HG03378 (cell line): ENCODE data around the gene KCTD16.

Experiments
- ATAC-seq: cut with Tn5 transposase; IDR thresholded peaks from one replicate; pipeline ENCODE4 v1.9.1; 2021; ENCODE audit warnings: mild to moderate bottlenecking, moderate library complexity; ENCODE audit not compliant: unreplicated experiment

KCTD16 gene

GRCh38 chr5:144329681-144330080 is 159.0 kb downstream of the KCTD16 start:
- no peak for ATAC-seq

GRCh38 chr5:144331361-144331760 is 160.7 kb downstream of the KCTD16 start:
- ATAC-seq = no peak

- no peak for ATAC-seq
These were observed 161.6 kb downstream of the KCTD16 start for GRCh38 chr5:144332265-144332664.

- peak; percentile 65 for ATAC-seq
These were observed 162.8 kb downstream of the KCTD16 start for GRCh38 chr5:144333336-144333920.

GRCh38 chr5:144335561-144335960 is 164.9 kb downstream of the KCTD16 start:
- ATAC-seq = peak; percentile 43

DNA sequence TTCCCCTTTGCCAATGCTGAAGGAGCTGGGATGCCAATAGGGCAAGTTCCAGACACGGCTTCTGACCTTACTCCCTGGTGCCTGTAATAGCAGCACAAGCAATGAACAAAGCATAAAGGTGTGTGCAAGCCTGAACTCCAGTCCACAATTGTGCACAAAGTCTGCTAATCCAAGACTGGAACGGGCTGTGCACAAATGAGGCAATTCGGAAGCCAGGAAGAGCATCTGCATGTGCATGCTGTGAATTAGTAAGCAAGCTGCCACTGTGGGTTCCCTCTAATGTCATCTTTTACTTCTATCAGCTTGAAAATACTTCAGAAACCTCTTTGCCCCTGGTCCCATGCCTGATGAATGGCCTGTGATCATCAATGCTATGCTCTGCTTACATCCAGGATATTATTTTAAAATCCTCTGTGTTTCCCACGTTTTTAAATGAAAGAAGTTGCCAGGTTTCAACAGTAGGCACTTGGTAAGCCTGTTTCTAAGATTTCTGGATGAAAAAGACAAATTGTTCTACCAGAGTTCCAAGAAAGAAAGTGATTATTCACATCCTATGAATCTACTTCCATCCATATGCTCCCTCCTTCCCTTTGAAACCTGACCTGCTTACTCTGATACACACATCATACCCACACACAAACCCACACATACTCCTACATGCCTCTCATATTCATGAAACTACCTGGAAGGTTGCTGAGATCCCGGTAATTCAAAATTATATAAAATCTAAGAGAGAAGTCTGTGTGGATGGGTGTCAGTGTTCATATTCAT is 165.7 kb downstream of the KCTD16 start:
- ATAC-seq = no peak

DNA sequence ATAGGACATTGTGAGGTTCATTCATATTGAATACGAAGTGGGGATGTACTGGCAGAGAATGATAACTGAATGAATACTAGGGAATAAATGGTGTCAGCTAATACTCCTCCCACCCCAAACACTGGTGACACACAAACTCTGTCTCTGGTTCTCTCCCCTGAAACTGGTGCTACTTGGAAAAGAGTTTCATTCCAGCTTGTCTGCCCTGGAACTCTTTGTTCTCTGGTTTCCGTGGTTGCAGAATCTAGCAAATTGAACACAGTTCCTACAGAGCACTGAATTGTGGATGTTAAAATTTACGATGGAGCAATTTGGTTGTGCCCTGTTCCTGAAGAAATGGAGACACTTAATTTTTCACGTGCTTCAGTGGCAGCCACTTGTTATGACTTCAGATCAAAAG is 181.7 kb downstream of the KCTD16 start:
- no peak for ATAC-seq

GRCh38 chr5:144352732-144353317 is 182.2 kb downstream of the KCTD16 start:
- no peak for ATAC-seq

- no peak for ATAC-seq
These were observed 185.8 kb downstream of the KCTD16 start for GRCh38 chr5:144356489-144356888.

- ATAC-seq = no peak
These were observed 190.7 kb downstream of the KCTD16 start for GRCh38 chr5:144361406-144361805.

DNA sequence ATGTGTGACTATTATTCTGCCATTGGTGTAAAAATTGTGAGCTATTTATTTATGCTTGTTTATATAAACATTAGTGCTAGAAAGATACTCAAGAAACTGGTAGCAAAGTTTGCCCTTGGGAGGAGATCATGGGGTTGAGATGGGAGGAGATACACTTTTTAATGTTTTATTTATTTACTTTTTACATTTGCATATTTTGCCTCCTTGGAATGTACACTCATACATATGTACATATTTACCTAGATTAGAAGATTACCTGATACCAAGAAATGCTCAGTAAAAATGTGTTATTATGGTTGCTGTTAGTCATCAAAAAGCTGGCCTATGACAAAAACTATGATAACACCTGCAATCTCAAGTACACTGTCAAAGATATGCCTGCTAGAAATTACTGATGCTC is 195.2 kb downstream of the KCTD16 start:
- ATAC-seq = no peak

DNA sequence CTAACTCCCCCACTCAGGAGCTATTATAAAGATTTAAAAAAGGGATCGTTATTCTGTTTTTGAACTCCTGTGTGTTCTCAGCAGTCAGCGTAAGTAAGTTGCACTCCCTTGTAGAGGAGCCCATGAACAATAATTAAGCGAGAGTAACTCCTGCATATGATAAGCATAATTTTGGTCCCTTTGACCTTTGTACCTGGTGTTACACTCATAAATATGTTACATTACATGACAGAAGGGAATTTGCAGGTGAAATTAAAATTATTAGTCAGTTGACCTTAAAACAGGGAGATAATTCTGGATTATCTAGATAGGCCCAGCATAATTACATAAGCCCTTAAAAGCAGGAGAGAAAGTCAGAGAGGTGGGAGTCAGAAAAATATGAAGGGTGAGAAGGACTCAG is 197.3 kb downstream of the KCTD16 start:
- no peak for ATAC-seq

DNA sequence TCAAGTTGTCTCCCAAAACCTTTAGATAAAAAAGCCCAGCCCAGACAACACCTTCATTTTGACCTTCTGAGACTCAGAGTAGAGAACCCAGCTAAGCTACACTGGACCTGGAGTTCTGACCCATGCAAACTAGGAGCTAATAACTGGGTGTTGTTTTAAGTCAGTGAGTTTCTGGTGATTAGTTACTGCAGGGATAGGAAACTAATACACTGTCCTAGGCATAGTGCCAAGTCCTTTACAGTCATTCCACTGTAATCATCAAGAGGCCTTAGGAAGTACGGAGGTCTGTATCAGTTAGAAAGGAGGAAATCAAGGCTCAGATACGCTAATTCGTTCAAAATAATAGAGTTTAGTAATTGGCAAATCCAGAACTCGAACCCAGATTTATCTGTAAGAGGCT is 197.9 kb downstream of the KCTD16 start:
- peak; percentile 6 for ATAC-seq

DNA sequence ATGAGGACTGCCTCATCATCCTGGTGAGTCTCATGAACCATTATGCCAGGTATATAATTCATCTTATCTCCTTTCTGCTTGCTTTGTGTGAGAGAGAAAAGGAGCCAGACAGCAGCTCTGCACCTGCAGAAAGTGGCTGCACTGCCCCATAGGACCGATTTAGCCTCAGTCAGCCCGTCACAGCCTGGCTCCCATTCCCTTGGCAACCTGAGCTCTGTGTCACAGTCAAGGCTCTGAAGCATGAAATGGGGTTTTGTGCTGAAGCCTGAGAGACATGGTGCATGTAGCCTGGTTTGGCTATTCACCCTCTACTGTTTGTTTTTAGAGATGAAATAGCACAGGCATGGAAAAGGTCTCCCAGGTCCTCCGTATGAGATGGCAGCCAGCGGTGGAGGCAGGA is 198.3 kb downstream of the KCTD16 start:
- peak; percentile 48 for ATAC-seq

DNA sequence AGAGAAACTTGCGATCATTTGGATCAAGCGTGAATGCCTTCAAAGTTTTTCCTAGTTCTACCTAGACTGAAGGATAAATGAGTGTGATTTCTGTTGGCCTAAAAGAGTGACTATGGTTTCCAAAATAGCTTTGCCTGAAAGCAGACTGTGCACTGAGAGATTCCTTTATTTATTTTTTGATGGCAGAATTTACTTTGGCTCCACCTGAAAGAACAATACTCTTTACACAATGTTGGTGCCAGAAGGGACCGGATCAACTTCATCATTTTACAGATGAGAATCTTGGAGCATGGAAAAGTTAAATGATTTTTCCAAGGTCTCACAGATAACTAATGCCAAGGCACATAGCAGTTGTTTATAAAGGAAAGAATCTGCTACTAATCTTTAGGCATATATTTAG is 199.6 kb downstream of the KCTD16 start:
- ATAC-seq = no peak

DNA sequence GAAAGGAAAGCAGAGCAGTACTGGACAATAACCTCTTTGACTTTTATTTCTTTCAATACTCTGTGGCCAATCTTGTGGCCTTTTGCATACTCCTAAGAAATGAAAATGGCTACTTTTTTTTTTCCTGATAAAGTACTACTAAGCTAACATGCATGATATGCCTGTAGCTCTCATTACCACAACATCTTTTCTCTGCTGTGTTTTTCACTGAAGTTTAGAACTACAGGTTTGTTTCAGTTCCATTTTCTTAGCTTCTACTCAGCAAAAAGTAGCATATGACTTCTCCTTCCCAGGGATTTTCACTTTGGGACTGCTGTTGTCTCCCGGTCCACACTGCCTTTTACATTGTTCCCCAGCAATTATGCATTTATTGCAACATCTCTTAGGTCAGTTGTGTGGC is 204.0 kb downstream of the KCTD16 start:
- ATAC-seq = no peak

DNA sequence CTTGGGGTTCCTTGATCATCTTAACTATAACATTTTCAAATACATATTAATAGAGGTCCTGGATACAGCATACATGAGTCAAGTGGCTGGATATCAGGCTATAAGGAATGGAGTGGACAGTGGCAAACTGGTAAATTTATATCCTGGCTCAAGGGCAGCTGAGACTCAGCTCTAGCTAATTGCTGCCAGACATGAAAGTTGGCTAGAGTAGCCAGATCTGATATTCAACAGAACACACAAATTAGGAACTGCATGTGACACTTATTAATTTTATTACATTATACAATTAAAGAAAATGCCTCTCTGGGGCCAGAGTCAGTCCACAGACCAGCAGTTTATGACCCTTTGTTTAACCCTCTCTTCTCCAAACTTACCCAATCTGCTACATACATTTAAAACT is 206.5 kb downstream of the KCTD16 start:
- ATAC-seq = no peak

DNA sequence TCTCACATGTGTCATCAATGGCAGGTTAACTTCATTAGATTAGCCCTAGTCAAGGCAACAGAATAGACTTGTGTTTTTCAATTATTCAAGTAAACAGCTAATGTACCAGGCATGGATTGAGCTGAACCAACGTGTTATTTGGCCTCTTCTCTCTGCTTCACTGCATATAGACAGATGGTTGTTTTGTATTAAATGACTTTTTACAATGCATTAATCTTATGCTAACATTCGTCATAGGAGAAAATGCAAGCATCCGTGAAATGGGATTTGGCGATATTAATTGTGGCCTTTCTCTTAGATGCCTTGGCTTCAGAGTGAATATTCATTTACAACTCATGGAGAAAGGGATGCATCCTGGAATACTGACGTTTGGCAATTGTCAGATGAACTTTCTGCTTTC is 208.0 kb downstream of the KCTD16 start:
- ATAC-seq = no peak

DNA sequence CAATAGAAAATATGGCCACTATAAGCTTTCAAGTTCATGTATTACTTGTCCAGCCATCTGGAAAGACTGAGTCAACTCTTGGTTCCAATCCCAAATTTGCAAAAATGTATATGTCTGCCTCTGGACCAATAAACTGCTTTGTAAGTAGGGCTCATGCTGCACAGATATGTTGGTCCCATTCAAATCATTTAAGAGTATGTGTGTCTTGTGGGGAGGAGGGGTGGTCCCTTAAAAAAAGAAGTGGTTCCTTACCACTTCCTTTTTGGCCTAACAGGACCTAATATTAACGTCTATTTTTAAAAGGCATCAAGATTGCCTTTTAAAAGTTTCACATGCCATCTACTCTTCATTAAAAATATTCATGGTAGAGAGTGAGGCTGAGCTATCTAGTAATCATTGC is 214.9 kb downstream of the KCTD16 start:
- no peak for ATAC-seq

DNA sequence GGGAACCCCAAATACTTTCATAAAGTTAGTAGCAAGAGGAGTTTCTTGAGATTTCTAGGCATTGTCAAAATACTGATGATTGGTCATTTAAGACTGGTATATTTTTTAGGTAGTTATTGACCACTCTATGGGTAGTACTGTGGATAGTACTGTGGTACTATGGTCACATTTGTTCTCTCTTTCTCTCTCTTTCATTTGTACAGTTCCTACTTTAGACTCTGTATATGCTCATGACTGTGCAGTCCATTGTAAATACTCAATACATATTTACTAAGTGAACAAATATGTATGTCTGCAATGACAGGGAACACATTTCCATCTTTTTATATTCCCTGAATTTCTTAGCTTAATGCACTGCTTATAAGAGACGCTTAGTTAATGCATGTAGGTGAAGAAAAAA is 215.6 kb downstream of the KCTD16 start:
- ATAC-seq = no peak

- no peak for ATAC-seq
These were observed 219.5 kb downstream of the KCTD16 start for GRCh38 chr5:144390133-144390532.

DNA sequence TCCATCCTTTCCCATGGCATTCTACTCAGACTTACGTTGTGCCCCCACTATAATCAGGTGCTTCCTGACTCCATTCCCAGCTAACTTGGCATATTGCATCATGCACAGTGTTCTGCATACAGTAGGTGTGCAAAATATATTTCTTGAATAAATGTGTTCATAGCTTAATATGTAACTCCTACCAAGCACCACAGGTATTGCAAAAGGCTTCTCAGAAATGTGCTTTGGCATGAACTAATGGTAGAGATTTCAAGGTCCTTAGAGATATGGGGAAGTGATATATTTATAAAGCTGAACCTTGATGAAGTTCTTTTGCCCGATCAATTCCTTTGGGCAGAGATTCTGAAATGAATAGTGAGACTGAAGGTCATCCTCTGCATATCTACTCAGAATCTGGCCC is 220.4 kb downstream of the KCTD16 start:
- ATAC-seq = no peak
